Calu3 (cell line): ENCODE results near the gene NATD1. TPM values are rescaled to one million over a fixed set of nuclear protein-coding genes. Genes with fewer than 3 reads are reported as not detected.

Source experiments
- BruUV-seq: library from RNA; stranded (reverse); fragments of 400-500 nt; replicated peaks from 2 replicates; lab custom pipeline; 2021; lab: Mats Ljungman, UMichigan
- CTCF ChIA-PET: fragments of 300-600 bp; sonication (Branson Sonifier 250); formaldehyde crosslinking; loops from one replicate; lab custom pipeline; 2022; ENCODE audit warnings: antibody characterized with exemption; lab: Charles Lee
- DNase-seq: peaks from one replicate; pipeline ENCODE4 v3.0.0; 2022
- H3K27ac Mint-ChIP-seq: one replicate; pipeline ENCODE4 v1.8.0; 2022; ENCODE audit warnings: mixed read lengths; ENCODE audit not compliant: unreplicated experiment
- H3K27me3 Mint-ChIP-seq: one replicate; pipeline ENCODE4 v1.8.0; 2022; ENCODE audit warnings: mixed read lengths; ENCODE audit not compliant: unreplicated experiment
- H3K36me3 Mint-ChIP-seq: one replicate; pipeline ENCODE4 v1.8.0; 2022; ENCODE audit warnings: mild to moderate bottlenecking, moderate library complexity, mixed read lengths; ENCODE audit not compliant: insufficient read depth, unreplicated experiment
- H3K4me1 Mint-ChIP-seq: one replicate; pipeline ENCODE4 v1.8.0; 2022; ENCODE audit warnings: mild to moderate bottlenecking, low read depth, mixed read lengths; ENCODE audit not compliant: unreplicated experiment
- H3K4me3 Mint-ChIP-seq: one replicate; pipeline ENCODE4 v1.8.0; 2022; ENCODE audit warnings: mild to moderate bottlenecking, low read depth, moderate library complexity, mixed read lengths; ENCODE audit not compliant: unreplicated experiment
- H3K9me3 Mint-ChIP-seq: one replicate; pipeline ENCODE4 v1.8.0; 2022; ENCODE audit warnings: low read depth, mixed read lengths; ENCODE audit not compliant: unreplicated experiment
- intact Hi-C: fragments of 100-400 bp; cut with micrococcal nuclease; formaldehyde crosslinking; loops from one replicate; pipeline ENCODE4 v1.10.0; 2022; ENCODE audit not compliant: unreplicated experiment
- total RNA-seq: library from RNA; stranded (reverse); gene quantifications from 2 replicates; pipeline ENCODE4 v1.2.3, GENCODE V29; 2022
- TF ChIP-seq, protein P1 (sequence below): fragments of 200-600 bp; IDR thresholded peaks from one replicate; pipeline ENCODE4 v1.8.0; 2022; ENCODE audit warnings: antibody characterized with exemption; ENCODE audit not compliant: unreplicated experiment

NATD1 gene
- total RNA-seq, 1 experiment from 2014 or later, result 1.5 TPM

GRCh38 chr17:21299981-21300600 is 46.9 kb upstream of the NATD1 start:
- no peaks in the 10 kb centered on the region for H3K27me3 Mint-ChIP-seq
- no peak overlapping the region for H3K27ac Mint-ChIP-seq
- H3K4me3 Mint-ChIP-seq, result no peak overlapping the region
- CTCF ChIA-PET, result no interaction called here
- intact Hi-C loops, result no loop called here
- peaks cover 62% of the 10 kb centered on the region for H3K36me3 Mint-ChIP-seq
- H3K4me1 Mint-ChIP-seq, result no peaks in the 10 kb centered on the region
- no TSS peak for BruUV-seq
- H3K9me3 Mint-ChIP-seq, result no peaks in the 10 kb centered on the region
- TF ChIP-seq, protein P1, sequence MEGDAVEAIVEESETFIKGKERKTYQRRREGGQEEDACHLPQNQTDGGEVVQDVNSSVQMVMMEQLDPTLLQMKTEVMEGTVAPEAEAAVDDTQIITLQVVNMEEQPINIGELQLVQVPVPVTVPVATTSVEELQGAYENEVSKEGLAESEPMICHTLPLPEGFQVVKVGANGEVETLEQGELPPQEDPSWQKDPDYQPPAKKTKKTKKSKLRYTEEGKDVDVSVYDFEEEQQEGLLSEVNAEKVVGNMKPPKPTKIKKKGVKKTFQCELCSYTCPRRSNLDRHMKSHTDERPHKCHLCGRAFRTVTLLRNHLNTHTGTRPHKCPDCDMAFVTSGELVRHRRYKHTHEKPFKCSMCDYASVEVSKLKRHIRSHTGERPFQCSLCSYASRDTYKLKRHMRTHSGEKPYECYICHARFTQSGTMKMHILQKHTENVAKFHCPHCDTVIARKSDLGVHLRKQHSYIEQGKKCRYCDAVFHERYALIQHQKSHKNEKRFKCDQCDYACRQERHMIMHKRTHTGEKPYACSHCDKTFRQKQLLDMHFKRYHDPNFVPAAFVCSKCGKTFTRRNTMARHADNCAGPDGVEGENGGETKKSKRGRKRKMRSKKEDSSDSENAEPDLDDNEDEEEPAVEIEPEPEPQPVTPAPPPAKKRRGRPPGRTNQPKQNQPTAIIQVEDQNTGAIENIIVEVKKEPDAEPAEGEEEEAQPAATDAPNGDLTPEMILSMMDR, result no peak
- DNase-seq, result no peak

DNA sequence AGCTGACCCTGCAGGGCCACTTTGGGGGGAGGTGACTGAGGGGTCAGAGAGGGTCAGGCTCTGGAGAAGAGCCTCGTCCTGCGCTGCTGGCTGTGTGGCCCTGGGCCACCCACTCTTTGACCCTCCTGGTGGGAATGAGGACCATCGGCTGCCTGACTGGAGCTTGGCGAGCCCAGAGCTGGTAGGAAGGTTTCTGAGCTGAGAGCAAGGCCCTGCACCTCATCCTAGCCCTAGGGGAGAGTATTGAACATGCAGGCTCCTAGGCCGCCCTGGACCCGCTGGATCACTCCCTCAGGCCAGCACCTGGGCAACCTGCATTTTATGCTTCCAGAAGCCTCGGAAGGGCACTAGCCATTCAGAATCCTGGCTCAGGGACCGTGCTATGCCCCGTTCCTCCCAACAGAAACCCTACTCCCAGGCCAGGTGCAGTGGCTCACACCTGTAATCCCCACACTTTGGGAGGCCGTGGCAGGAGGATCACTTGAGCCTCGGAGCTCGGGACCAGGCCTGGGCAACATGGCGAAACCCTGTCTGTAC is 45.8 kb upstream of the NATD1 start:
- intact Hi-C loops, result no loop called here
- Mint-ChIP-seq H3K36me3 (peaks cover 65% of the 10 kb centered on the region), H3K4me3 (no peak overlapping the region), H3K9me3 (no peaks in the 10 kb centered on the region), H3K27me3 (no peaks in the 10 kb centered on the region), H3K27ac (no peak overlapping the region), H3K4me1 (no peaks in the 10 kb centered on the region)
- CTCF ChIA-PET, result no interaction called here
- DNase-seq, result no peak
- TF ChIP-seq, protein P1, result no peak
- BruUV-seq, result no TSS peak

GRCh38 chr17:21298056-21298982 is 45.1 kb upstream of the NATD1 start:
- Mint-ChIP-seq H3K27me3 (no peaks in the 10 kb centered on the region), H3K4me3 (no peak overlapping the region), H3K4me1 (no peaks in the 10 kb centered on the region), H3K36me3 (peaks cover 62% of the 10 kb centered on the region), H3K9me3 (no peaks in the 10 kb centered on the region), H3K27ac (no peak overlapping the region)
- no TSS peak for BruUV-seq
- no peak for DNase-seq
- intact Hi-C loops, result no loop called here
- CTCF ChIA-PET, result no interaction called here
- TF ChIP-seq, protein P1, result no peak

GRCh38 chr17:21297597-21297996 is 44.4 kb upstream of the NATD1 start:
- intact Hi-C loops, result no loop called here
- H3K9me3 Mint-ChIP-seq, result no peaks in the 10 kb centered on the region
- CTCF ChIA-PET, result no interaction called here
- BruUV-seq, result no TSS peak
- no peak overlapping the region for H3K27ac Mint-ChIP-seq
- peaks cover 64% of the 10 kb centered on the region for H3K36me3 Mint-ChIP-seq
- no peak overlapping the region for H3K4me3 Mint-ChIP-seq
- DNase-seq, result no peak
- TF ChIP-seq, protein P1, result no peak
- no peaks in the 10 kb centered on the region for H3K27me3 Mint-ChIP-seq
- no peaks in the 10 kb centered on the region for H3K4me1 Mint-ChIP-seq
